ENCODE measurements around the gene ALPL.
"Not testable (repeated sequence)": the region's sequence is repeated elsewhere in the genome, so short reads cannot be mapped to it uniquely, and the experiment has no call there.

Gene ALPL

GRCh38 chr1:21509351-21510112 lies at the start of gene ALPL:
ALPL (plus strand) TSS chr1:21509423; CDS start chr1:21554082, 44,659 bp downstream.
- DNase-seq = no peak

GRCh38 chr1:21465127-21465526 lies 44.1 kb upstream of the ALPL start:
- DNase-seq = not testable (repeated sequence)

- not testable (repeated sequence) for DNase-seq
Measured at GRCh38 chr1:21467946-21468345, 41.3 kb upstream of the ALPL start.

GRCh38 chr1:21468599-21468998 lies 40.6 kb upstream of the ALPL start:
- DNase-seq = no peak

- no peak for DNase-seq
Measured at GRCh38 chr1:21469581-21469980, 39.6 kb upstream of the ALPL start.

GRCh38 chr1:21472861-21473260 lies 36.4 kb upstream of the ALPL start:
- DNase-seq = no peak

GRCh38 chr1:21478356-21478755 lies 30.9 kb upstream of the ALPL start:
- no peak for DNase-seq

- DNase-seq = not testable (repeated sequence)
Measured at GRCh38 chr1:21483881-21484280, 25.3 kb upstream of the ALPL start.

- DNase-seq = no peak
Measured at GRCh38 chr1:21489146-21489545, 20.1 kb upstream of the ALPL start.

GRCh38 chr1:21490774-21491487 lies 18.3 kb upstream of the ALPL start:
- DNase-seq = peak; percentile 31 to 53

- peak; percentile 82 to 90 for DNase-seq
Measured at GRCh38 chr1:21491488-21492355, 17.5 kb upstream of the ALPL start.

- DNase-seq = peak in 1 of 2 experiments; percentile 42
Measured at GRCh38 chr1:21492356-21492625, 16.9 kb upstream of the ALPL start.

GRCh38 chr1:21494196-21494595 lies 15.0 kb upstream of the ALPL start:
- no peak for DNase-seq

GRCh38 chr1:21495225-21495820 lies 13.9 kb upstream of the ALPL start:
- DNase-seq = no peak

- DNase-seq = no peak
Measured at GRCh38 chr1:21496063-21496462, 13.2 kb upstream of the ALPL start.

GRCh38 chr1:21496886-21497285 lies 12.3 kb upstream of the ALPL start:
- no peak for DNase-seq

GRCh38 chr1:21497466-21498061 lies 11.7 kb upstream of the ALPL start:
- DNase-seq = no peak

GRCh38 chr1:21499283-21499950 lies 9.8 kb upstream of the ALPL start:
- DNase-seq = no peak

- DNase-seq = no peak
Measured at GRCh38 chr1:21503706-21504377, 5.4 kb upstream of the ALPL start.

GRCh38 chr1:21506804-21507203 lies 2.4 kb upstream of the ALPL start:
- no peak for DNase-seq

GRCh38 chr1:21507511-21508270 lies 1.5 kb upstream of the ALPL start:
- DNase-seq = no peak
